ENCODE results near the gene HES5. TPM values are rescaled to one million over a fixed set of nuclear protein-coding genes. Genes with fewer than 3 reads are reported as not detected.

HES5 gene
- total RNA-seq, 6 donors from 2014 or later, result 0.31 to 1.6 (median 0.92) TPM; not detected in 2

DNA sequence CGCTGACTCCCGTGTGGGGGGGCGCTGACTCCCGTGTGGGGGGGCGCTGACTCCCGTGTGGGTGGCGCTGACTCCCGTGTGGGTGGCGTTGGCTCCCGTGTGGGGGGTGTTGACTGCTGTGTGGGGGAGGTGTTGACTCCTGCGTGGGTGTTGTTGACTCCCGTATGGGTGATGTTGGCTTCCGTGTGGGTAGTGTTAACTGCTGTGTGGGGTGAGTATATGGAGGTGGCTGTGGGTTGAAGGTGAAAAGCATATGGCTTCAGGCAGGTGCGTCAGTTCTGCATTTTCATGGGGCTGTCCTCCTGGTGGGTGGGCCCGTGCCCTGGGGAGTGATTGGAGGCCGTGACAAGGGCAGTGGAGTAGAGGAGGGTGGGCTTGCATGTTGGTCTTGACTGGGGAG lies 46.1 kb downstream of the HES5 start:
- 85 to 86% methylated on average over 7 to 16 of the region's 16 CpGs for WGBS, 2 donors
- ATAC-seq (ENCODE audit: low FRiP score in 2 of 2), result no peak
- DNase-seq, result no peak
- H3K36me3 ChIP-seq, result no peaks in the 10 kb centered on the region
- peaks cover 0 to 10% (median 3%) of the 10 kb centered on the region in 4 donors for H3K9me3 ChIP-seq
- no peak overlapping the region for H3K4me3 ChIP-seq
- H3K4me1 ChIP-seq, result no peaks in the 10 kb centered on the region
- no peak overlapping the region for H3K27ac ChIP-seq
- TF ChIP-seq, protein P1, sequence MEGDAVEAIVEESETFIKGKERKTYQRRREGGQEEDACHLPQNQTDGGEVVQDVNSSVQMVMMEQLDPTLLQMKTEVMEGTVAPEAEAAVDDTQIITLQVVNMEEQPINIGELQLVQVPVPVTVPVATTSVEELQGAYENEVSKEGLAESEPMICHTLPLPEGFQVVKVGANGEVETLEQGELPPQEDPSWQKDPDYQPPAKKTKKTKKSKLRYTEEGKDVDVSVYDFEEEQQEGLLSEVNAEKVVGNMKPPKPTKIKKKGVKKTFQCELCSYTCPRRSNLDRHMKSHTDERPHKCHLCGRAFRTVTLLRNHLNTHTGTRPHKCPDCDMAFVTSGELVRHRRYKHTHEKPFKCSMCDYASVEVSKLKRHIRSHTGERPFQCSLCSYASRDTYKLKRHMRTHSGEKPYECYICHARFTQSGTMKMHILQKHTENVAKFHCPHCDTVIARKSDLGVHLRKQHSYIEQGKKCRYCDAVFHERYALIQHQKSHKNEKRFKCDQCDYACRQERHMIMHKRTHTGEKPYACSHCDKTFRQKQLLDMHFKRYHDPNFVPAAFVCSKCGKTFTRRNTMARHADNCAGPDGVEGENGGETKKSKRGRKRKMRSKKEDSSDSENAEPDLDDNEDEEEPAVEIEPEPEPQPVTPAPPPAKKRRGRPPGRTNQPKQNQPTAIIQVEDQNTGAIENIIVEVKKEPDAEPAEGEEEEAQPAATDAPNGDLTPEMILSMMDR (IDR thresholded peaks at IDR 0.05), result no peak
- TF ChIP-seq POLR2AphosphoS5 (IDR thresholded peaks at IDR 0.05) (no peak), POLR2A (IDR thresholded peaks at IDR 0.05) (no peak), EP300 (IDR thresholded peaks at IDR 0.05) (no peak)
- H3K27me3 ChIP-seq, result no peaks in the 10 kb centered on the region

DNA sequence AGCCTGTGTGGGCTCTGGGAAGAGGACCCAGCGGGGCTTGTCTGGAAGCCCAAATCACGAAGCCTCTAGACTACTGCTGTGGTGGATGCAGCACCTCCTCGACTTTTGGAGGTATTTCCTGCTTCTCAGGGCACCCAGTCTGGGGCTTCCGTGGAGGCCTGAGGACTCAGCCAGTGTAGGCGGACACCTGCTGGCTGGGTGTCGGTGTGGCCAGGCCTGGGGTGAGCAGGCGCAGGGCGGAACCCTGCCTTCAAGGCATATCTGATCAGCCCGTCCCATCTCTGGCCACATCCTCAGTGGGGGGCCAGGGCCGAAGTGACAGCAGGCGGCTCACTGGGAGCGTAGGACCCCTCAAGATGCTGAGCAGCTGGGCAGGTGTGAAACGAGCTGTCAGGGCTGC lies 47.0 kb downstream of the HES5 start:
- H3K36me3 ChIP-seq, result no peaks in the 10 kb centered on the region
- no peak overlapping the region for H3K4me3 ChIP-seq
- H3K4me1 ChIP-seq, result no peaks in the 10 kb centered on the region
- 84 to 100% methylated on average over 3 to 13 of the region's 13 CpGs for WGBS, 2 donors
- TF ChIP-seq POLR2A (IDR thresholded peaks at IDR 0.05) (no peak), POLR2AphosphoS5 (IDR thresholded peaks at IDR 0.05) (no peak), EP300 (IDR thresholded peaks at IDR 0.05) (no peak)
- TF ChIP-seq, protein P1 (IDR thresholded peaks at IDR 0.05), result no peak
- no peaks in the 10 kb centered on the region for H3K27me3 ChIP-seq
- ATAC-seq (ENCODE audit: low FRiP score in 2 of 2) (no peak), DNase-seq (no peak)
- H3K27ac ChIP-seq, result no peak overlapping the region
- peaks cover 0 to under 1% (median 0%) of the 10 kb centered on the region in 4 donors for H3K9me3 ChIP-seq

DNA sequence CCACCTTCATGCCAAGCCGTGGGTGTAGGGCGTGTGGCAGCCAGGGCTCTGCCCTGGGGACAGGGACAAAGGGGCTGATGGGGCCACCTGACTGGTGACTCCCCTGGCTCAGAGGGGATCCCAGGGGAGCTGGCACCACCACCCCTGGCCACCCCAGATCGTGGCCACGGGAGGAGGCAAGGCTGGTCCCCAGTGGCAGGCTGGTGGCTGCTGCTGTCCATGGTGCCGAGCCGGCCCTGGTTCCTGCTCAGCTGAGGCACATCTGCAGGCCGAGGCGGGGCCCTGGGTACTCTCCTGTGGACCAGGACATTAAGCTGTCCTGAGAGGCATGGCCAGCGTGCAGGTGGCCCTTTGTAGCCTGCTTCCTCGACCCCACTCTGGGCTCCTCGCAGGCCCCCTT lies 47.5 kb downstream of the HES5 start:
- Histone ChIP-seq H3K36me3 (no peaks in the 10 kb centered on the region), H3K4me3 (no peak overlapping the region), H3K27me3 (no peaks in the 10 kb centered on the region), H3K4me1 (no peaks in the 10 kb centered on the region), H3K27ac (no peak overlapping the region), H3K9me3 (no peaks in the 10 kb centered on the region)
- TF ChIP-seq EP300 (IDR thresholded peaks at IDR 0.05) (no peak), POLR2A (IDR thresholded peaks at IDR 0.05) (no peak), POLR2AphosphoS5 (IDR thresholded peaks at IDR 0.05) (no peak)
- TF ChIP-seq, protein P1 (IDR thresholded peaks at IDR 0.05), result no peak
- DNase-seq, result no peak
- ATAC-seq (ENCODE audit: low FRiP score in 2 of 2), result no peak
- 88% methylated on average over 7 of the region's 11 CpGs; no CpG with 5 or more reads in 1 of the 2 donors for WGBS, 2 donors

DNA sequence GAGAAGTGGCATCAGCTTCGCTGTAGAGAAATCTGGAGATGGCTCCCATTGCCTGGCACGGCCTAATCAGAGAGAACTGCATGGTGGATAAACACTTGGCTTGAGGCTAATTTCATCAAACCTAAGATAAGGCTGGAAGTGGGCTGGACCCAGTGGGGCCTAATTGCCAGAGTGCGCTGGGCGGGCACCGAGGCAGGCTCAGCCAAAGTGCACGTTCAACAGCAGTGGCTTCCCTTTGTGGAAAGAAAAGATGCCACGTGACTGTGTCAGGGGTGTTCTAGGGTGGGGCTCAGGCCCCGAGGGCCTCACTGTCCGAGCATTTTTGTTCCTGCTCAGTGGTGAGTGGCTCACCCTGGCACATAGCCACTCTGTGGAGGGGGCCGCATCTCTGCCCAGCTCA lies 48.2 kb downstream of the HES5 start:
- TF ChIP-seq, protein P1 (IDR thresholded peaks at IDR 0.05), result no peak
- TF ChIP-seq EP300 (IDR thresholded peaks at IDR 0.05), result no peak
- no peak for TF ChIP-seq POLR2A (IDR thresholded peaks at IDR 0.05)
- TF ChIP-seq POLR2AphosphoS5 (IDR thresholded peaks at IDR 0.05), result no peak
- H3K27ac ChIP-seq, result no peak overlapping the region
- ATAC-seq (ENCODE audit: low FRiP score in 2 of 2), result no peak

DNA sequence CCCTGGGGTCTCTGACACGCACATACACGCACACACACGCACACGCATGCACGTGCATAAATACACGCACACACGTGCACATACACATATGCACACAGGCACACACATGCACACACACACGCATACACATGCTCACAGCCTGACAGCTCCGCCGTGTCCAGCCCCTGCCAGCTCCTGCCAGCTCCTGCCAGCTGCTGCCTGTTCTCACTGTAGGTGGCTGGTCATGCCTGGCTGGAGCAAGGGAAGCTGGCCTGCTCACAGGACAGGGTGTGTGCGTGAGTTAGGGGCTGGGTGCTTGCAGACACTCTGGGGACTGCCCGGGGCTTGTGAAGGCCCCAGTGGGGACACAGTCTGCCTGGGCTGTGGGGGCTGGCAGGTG lies 49.1 kb downstream of the HES5 start:
- ATAC-seq (ENCODE audit: low FRiP score in 2 of 2) (no peak), DNase-seq (no peak)
- WGBS, 2 donors, result 90 to 94% methylated on average over 10 to 12 of the region's 12 CpGs

More for the DNA sequence above, 48.2 kb downstream of the HES5 start:
- Histone ChIP-seq H3K36me3 (no peaks in the 10 kb centered on the region), H3K4me1 (no peaks in the 10 kb centered on the region), H3K27me3 (no peaks in the 10 kb centered on the region), H3K4me3 (no peak overlapping the region), H3K9me3 (no peaks in the 10 kb centered on the region)
- 69 to 70% methylated on average over 9 to 10 of the region's 10 CpGs for WGBS, 2 donors
- no peak for DNase-seq

More for the DNA sequence above, 49.1 kb downstream of the HES5 start:
- H3K4me3 ChIP-seq, result no peak overlapping the region
- TF ChIP-seq, protein P1 (IDR thresholded peaks at IDR 0.05), result no peak
- TF ChIP-seq EP300 (IDR thresholded peaks at IDR 0.05) (no peak), POLR2A (IDR thresholded peaks at IDR 0.05) (no peak), POLR2AphosphoS5 (IDR thresholded peaks at IDR 0.05) (no peak)
- H3K4me1 ChIP-seq, result no peaks in the 10 kb centered on the region
- no peaks in the 10 kb centered on the region for H3K27me3 ChIP-seq
- no peak overlapping the region for H3K27ac ChIP-seq
- H3K36me3 ChIP-seq, result no peaks in the 10 kb centered on the region
- H3K9me3 ChIP-seq, result no peaks in the 10 kb centered on the region

Data from upper lobe of left lung (tissue), 6 donors.